Activated naive CD8-positive, alpha-beta T cell treated with anti-CD3 and anti-CD28 coated beads, Interleukin-2, amount 10 ng/mL, durations not matched to agents 7 days and 5 days (primary cell): ENCODE data around the gene HEBP2. TPM values are rescaled to one million over a fixed set of nuclear protein-coding genes. Genes with fewer than 3 reads are reported as not detected.
"Not testable (repeated sequence)": the region's sequence is repeated elsewhere in the genome, so short reads cannot be mapped to it uniquely, and the experiment has no call there.

Source experiments
- ATAC-seq: fragments of 150-1000 bp; cut with Tn5 transposase; one replicate; pipeline ENCODE4 v1.10.0; 2021; ENCODE audit warnings: low read depth, moderate library complexity
- POLR2A ChIA-PET: fragments of 350-600 bp; sonication (Branson Sonifier 250); formaldehyde crosslinking; loops from one replicate; lab custom pipeline; 2021; ENCODE audit warnings: antibody characterized with exemption; lab: Charles Lee
- DNase-seq: peaks from one replicate; pipeline ENCODE4 v3.0.0; 2021
- H3K27ac Mint-ChIP-seq: one replicate; pipeline ENCODE4 v1.8.0; 2022; ENCODE audit warnings: mild to moderate bottlenecking, mixed read lengths
- H3K27me3 Mint-ChIP-seq: one replicate; pipeline ENCODE4 v1.8.0; 2022; ENCODE audit warnings: mild to moderate bottlenecking, moderate library complexity, mixed read lengths
- H3K36me3 Mint-ChIP-seq: one replicate; pipeline ENCODE4 v1.8.0; 2021; ENCODE audit warnings: mild to moderate bottlenecking, mixed read lengths
- H3K4me1 Mint-ChIP-seq: one replicate; pipeline ENCODE4 v1.8.0; 2021; ENCODE audit warnings: mixed read lengths
- H3K4me3 Mint-ChIP-seq: one replicate; pipeline ENCODE4 v1.8.0; 2022; ENCODE audit warnings: mild to moderate bottlenecking, moderate library complexity, mixed read lengths
- H3K9me3 Mint-ChIP-seq: one replicate; pipeline ENCODE4 v1.8.0; 2021; ENCODE audit warnings: mixed read lengths
- total RNA-seq, 2 experiments: library from RNA; stranded (reverse); gene quantifications; one replicate each; pipeline ENCODE4 v1.2.3, GENCODE V29; 2021

HEBP2 gene
- total RNA-seq, 2 experiments from 2014 or later, result 42.1 to 44.2 TPM

- Mint-ChIP-seq H3K27me3 (no peaks in the 10 kb centered on the region), H3K36me3 (peaks cover 13% of the 10 kb centered on the region), H3K4me3 (no peak overlapping the region), H3K4me1 (peaks cover 6% of the 10 kb centered on the region), H3K9me3 (no peaks in the 10 kb centered on the region), H3K27ac (no peak overlapping the region)
- no peak for ATAC-seq
- DNase-seq, result no peak
- POLR2A ChIA-PET, result no interaction called here
Observed at GRCh38 chr6:138421089-138421488, 17.1 kb downstream of the HEBP2 start.

- Mint-ChIP-seq H3K27ac (no peak overlapping the region), H3K4me1 (peaks cover 6% of the 10 kb centered on the region), H3K9me3 (no peaks in the 10 kb centered on the region), H3K27me3 (no peaks in the 10 kb centered on the region), H3K36me3 (peaks cover 13% of the 10 kb centered on the region), H3K4me3 (no peak overlapping the region)
- ATAC-seq (no peak), DNase-seq (no peak)
- POLR2A ChIA-PET, result no interaction called here
Observed at GRCh38 chr6:138421608-138422007, 17.6 kb downstream of the HEBP2 start.

GRCh38 chr6:138422861-138423260 lies 18.8 kb downstream of the HEBP2 start:
- H3K36me3 Mint-ChIP-seq, result peaks cover 9% of the 10 kb centered on the region
- no peak overlapping the region for H3K4me3 Mint-ChIP-seq
- H3K27me3 Mint-ChIP-seq, result peaks cover 3% of the 10 kb centered on the region
- DNase-seq (no peak), ATAC-seq (no peak)
- no peaks in the 10 kb centered on the region for H3K9me3 Mint-ChIP-seq
- POLR2A ChIA-PET, result no interaction called here
- no peak overlapping the region for H3K27ac Mint-ChIP-seq
- H3K4me1 Mint-ChIP-seq, result peaks cover 4% of the 10 kb centered on the region

- Mint-ChIP-seq H3K9me3 (no peaks in the 10 kb centered on the region), H3K4me3 (no peak overlapping the region), H3K27ac (no peak overlapping the region), H3K4me1 (peaks cover 4% of the 10 kb centered on the region), H3K36me3 (peaks cover 1% of the 10 kb centered on the region), H3K27me3 (peaks cover 3% of the 10 kb centered on the region)
- POLR2A ChIA-PET, result no interaction called here
- DNase-seq (no peak), ATAC-seq (no peak)
Observed at GRCh38 chr6:138424004-138424904, 20.2 kb downstream of the HEBP2 start.

GRCh38 chr6:138425256-138425655 lies 21.2 kb downstream of the HEBP2 start:
- DNase-seq, H3K36me3 Mint-ChIP-seq, ATAC-seq, H3K27me3 Mint-ChIP-seq, H3K27ac Mint-ChIP-seq, H3K4me3 Mint-ChIP-seq, POLR2A ChIA-PET, H3K4me1 Mint-ChIP-seq, H3K9me3 Mint-ChIP-seq: not testable (repeated sequence)

- peaks cover 3% of the 10 kb centered on the region for H3K27me3 Mint-ChIP-seq
Observed at GRCh38 chr6:138426500-138427123, 22.6 kb downstream of the HEBP2 start.

GRCh38 chr6:138427701-138428100 lies 23.7 kb downstream of the HEBP2 start:
- POLR2A ChIA-PET, result no interaction called here
- Mint-ChIP-seq H3K36me3 (peaks cover 1% of the 10 kb centered on the region), H3K27me3 (peaks cover 3% of the 10 kb centered on the region)

More at GRCh38 chr6:138426500-138427123, 22.6 kb downstream of the HEBP2 start:
- peaks cover 4% of the 10 kb centered on the region for H3K4me1 Mint-ChIP-seq
- H3K9me3 Mint-ChIP-seq, result no peaks in the 10 kb centered on the region
- POLR2A ChIA-PET, result no interaction called here
- DNase-seq, result no peak
- peaks cover 1% of the 10 kb centered on the region for H3K36me3 Mint-ChIP-seq
- no peak overlapping the region for H3K4me3 Mint-ChIP-seq
- no peak for ATAC-seq
- no peak overlapping the region for H3K27ac Mint-ChIP-seq

GRCh38 chr6:138428944-138429598 lies 25.0 kb downstream of the HEBP2 start:
- POLR2A ChIA-PET, result interaction anchor here (0.6 kb wide), 1 partner anchor 89 kb away, joined by 3 read pairs; no protein-coding TSS in a partner anchor
- ATAC-seq, result peak; percentile 54

More at GRCh38 chr6:138427701-138428100, 23.7 kb downstream of the HEBP2 start:
- DNase-seq (no peak), ATAC-seq (no peak)
- Mint-ChIP-seq H3K4me1 (peaks cover 4% of the 10 kb centered on the region), H3K9me3 (no peaks in the 10 kb centered on the region), H3K4me3 (no peak overlapping the region), H3K27ac (no peak overlapping the region)

GRCh38 chr6:138429761-138430160 lies 25.7 kb downstream of the HEBP2 start:
- POLR2A ChIA-PET, result interaction anchor here (0.6 to 0.7 kb wide), 2 partner anchors 80 to 88 kb away, joined by 3 read pairs; no protein-coding TSS in a partner anchor
- DNase-seq (no peak), ATAC-seq (no peak)
- Mint-ChIP-seq H3K36me3 (no peaks in the 10 kb centered on the region), H3K9me3 (no peaks in the 10 kb centered on the region), H3K27ac (no peak overlapping the region), H3K27me3 (peaks cover 3% of the 10 kb centered on the region), H3K4me1 (no peaks in the 10 kb centered on the region), H3K4me3 (no peak overlapping the region)

More at GRCh38 chr6:138428944-138429598, 25.0 kb downstream of the HEBP2 start:
- Mint-ChIP-seq H3K36me3 (no peaks in the 10 kb centered on the region), H3K27ac (no peak overlapping the region), H3K4me3 (no peak overlapping the region), H3K9me3 (no peaks in the 10 kb centered on the region), H3K4me1 (no peaks in the 10 kb centered on the region), H3K27me3 (peaks cover 3% of the 10 kb centered on the region)
- no peak for DNase-seq

GRCh38 chr6:138430361-138431145 lies 26.5 kb downstream of the HEBP2 start:
- POLR2A ChIA-PET, result interaction anchor here (0.7 kb wide), 1 partner anchor 79 kb away, joined by 3 read pairs; no protein-coding TSS in a partner anchor
- H3K4me1 Mint-ChIP-seq, result no peaks in the 10 kb centered on the region
- no peak for ATAC-seq

GRCh38 chr6:138431256-138432062 lies 27.4 kb downstream of the HEBP2 start:
- Mint-ChIP-seq H3K9me3 (no peaks in the 10 kb centered on the region), H3K36me3 (no peaks in the 10 kb centered on the region), H3K4me3 (no peak overlapping the region), H3K4me1 (peaks cover 2% of the 10 kb centered on the region), H3K27me3 (peaks cover 3% of the 10 kb centered on the region), H3K27ac (no peak overlapping the region)
- POLR2A ChIA-PET, result no interaction called here
- DNase-seq (no peak), ATAC-seq (no peak)

More at GRCh38 chr6:138430361-138431145, 26.5 kb downstream of the HEBP2 start:
- H3K36me3 Mint-ChIP-seq, result no peaks in the 10 kb centered on the region
- DNase-seq, result no peak
- H3K27ac Mint-ChIP-seq, result no peak overlapping the region
- no peak overlapping the region for H3K4me3 Mint-ChIP-seq
- peaks cover 3% of the 10 kb centered on the region for H3K27me3 Mint-ChIP-seq
- no peaks in the 10 kb centered on the region for H3K9me3 Mint-ChIP-seq

GRCh38 chr6:138432063-138432356 lies 28.0 kb downstream of the HEBP2 start:
- no peak for DNase-seq
- Mint-ChIP-seq H3K9me3 (no peaks in the 10 kb centered on the region), H3K4me1 (peaks cover 2% of the 10 kb centered on the region), H3K27ac (no peak overlapping the region), H3K27me3 (peaks cover 3% of the 10 kb centered on the region), H3K4me3 (no peak overlapping the region), H3K36me3 (no peaks in the 10 kb centered on the region)
- POLR2A ChIA-PET, result no interaction called here
- no peak for ATAC-seq
